LNCAP (cell line): ENCODE results near the gene RASGRP4.

Experiments used
- TF ChIP-seq, protein P1 (sequence below): fragments of 450-650 bp; IDR thresholded peaks from 2 replicates; pipeline ENCODE4 v1.5.1; 2017; ENCODE audit warnings: mild to moderate bottlenecking

Gene RASGRP4

DNA sequence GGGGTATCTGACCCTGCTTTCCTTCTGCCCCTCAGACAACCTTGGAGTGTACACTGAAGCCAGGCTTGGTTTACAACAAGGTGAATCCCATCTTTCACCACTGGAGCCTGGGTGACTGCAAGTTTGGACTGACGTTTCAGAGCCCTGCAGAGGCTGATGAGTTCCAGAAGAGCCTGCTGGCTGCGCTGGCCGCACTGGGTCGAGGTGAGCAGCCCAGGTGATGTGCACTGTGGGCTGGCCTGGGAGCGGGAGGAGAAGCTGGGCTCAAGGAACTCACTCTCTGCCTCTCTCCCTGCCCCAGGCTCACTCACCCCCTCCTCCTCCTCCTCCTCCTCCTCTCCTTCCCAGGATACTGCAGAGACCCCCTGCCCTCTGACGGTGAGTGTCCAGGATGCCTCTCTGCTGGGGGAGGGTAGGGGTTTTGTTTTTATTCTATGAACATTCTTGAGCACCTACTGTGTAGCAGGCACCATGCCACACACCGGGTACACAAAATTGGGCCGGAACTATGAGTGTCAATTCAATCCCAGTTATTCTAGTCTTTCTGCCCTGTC is 34.0 kb downstream of the RASGRP4 start:
- TF ChIP-seq, protein P1, sequence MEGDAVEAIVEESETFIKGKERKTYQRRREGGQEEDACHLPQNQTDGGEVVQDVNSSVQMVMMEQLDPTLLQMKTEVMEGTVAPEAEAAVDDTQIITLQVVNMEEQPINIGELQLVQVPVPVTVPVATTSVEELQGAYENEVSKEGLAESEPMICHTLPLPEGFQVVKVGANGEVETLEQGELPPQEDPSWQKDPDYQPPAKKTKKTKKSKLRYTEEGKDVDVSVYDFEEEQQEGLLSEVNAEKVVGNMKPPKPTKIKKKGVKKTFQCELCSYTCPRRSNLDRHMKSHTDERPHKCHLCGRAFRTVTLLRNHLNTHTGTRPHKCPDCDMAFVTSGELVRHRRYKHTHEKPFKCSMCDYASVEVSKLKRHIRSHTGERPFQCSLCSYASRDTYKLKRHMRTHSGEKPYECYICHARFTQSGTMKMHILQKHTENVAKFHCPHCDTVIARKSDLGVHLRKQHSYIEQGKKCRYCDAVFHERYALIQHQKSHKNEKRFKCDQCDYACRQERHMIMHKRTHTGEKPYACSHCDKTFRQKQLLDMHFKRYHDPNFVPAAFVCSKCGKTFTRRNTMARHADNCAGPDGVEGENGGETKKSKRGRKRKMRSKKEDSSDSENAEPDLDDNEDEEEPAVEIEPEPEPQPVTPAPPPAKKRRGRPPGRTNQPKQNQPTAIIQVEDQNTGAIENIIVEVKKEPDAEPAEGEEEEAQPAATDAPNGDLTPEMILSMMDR, result no peak

- TF ChIP-seq, protein P1, result no peak
Observed at GRCh38 chr19:38389957-38390924, 35.8 kb downstream of the RASGRP4 start.

- TF ChIP-seq, protein P1, result no peak
Observed at GRCh38 chr19:38389101-38389925, 36.7 kb downstream of the RASGRP4 start.

- TF ChIP-seq, protein P1, result no peak
Observed at GRCh38 chr19:38388349-38389100, 37.5 kb downstream of the RASGRP4 start, which contains the start of gene SPRED3. Gene SPRED3 (plus strand): TSS chr19:38388697. CDS start chr19:38390303, 1,606 bp downstream.

DNA sequence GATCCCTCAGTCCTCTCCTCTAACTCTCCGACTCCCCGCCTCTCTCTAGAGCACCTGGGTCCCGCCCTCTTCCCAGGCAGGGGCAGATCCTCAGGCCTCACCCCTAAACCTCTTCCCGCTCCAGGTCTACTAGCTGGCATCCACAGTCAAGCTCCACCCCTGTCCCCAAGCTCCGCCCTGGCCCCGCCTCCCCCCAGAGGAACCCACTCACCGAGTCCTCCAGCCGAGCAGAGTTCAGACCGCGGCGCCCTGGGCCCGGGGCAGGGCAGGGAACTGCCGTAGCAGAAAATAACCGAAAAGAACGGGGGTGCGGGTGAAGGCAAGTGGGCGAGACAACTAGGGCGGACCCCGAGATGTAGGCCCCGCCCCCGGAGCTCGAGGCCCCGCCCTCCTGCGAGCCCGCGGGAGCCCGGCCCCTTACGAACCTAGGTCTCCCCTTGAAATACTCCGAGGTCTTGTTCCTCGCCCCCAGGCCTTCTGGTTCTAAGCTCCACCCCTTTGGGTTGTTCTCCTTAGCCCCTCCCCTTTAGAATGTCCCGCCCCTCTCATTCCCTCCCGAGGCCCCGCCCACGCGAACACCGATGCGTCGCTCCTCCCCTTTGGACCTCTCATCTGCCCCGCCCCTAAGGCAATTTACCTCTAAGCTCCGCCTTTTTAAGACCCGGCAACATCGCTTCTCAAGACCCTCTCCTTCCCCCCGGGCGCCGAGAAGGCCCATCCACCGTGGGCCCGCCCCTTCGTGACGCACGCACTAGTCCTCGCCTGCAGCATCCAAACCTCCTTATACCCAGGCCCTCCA is 38.3 kb downstream of the RASGRP4 start, which contains the start of gene GGN:
Gene GGN (minus strand): TSS at position 485 of the 799 bp plus-strand sequence. CDS start 773 bp downstream, outside the sequence.
- TF ChIP-seq, protein P1, result no peak

- TF ChIP-seq, protein P1, result no peak
Observed at GRCh38 chr19:38386971-38387549, 39.0 kb downstream of the RASGRP4 start.
